GM12878 (cell line): Measurements from ENCODE around the gene RBM26. TPM values are rescaled to one million over a fixed set of nuclear protein-coding genes. Genes with fewer than 3 reads are reported as not detected.

Source experiments
- ATAC-seq: fragments of 200-7000 bp; cut with Tn5 transposase; 3 replicates; pipeline ENCODE4 v1.9.1; 2020; ENCODE audit warnings: mild to moderate bottlenecking, moderate library complexity
- BruUV-seq: library from RNA; stranded (reverse); fragments of 400-500 nt; replicated peaks from 2 replicates; lab custom pipeline; 2021; lab: Mats Ljungman, UMichigan
- CTCF ChIA-PET: fragments of 300-600 bp; sonication (Branson Sonifier 250); formaldehyde crosslinking; extraction: SDS; loops from one replicate; lab custom pipeline; 2021; ENCODE audit warnings: inconsistent platforms; lab: Yijun Ruan, JAX
- POLR2A ChIA-PET: fragments of 350-600 bp; formaldehyde crosslinking; extraction: SDS; loops from one replicate; lab custom pipeline; 2021; ENCODE audit warnings: inconsistent platforms; lab: Charles Lee
- RAD21 ChIA-PET: fragments of 300-600 bp; sonication (Branson Sonifier 250); formaldehyde crosslinking; loops from one replicate; lab custom pipeline; 2023; ENCODE audit warnings: antibody characterized with exemption; ENCODE audit not compliant: unreplicated experiment; lab: Charles Lee
- SMC1A ChIA-PET: fragments of 300-600 bp; sonication (Branson Sonifier 250); formaldehyde crosslinking; loops from one replicate; lab custom pipeline; 2023; ENCODE audit not compliant: unreplicated experiment, uncharacterized antibody; lab: Charles Lee
- DNase-seq: peaks from one replicate; pipeline ENCODE4 v3.0.0-alpha.2; 2011; ENCODE audit warnings: low read depth, low spot score
- FAIRE-seq: peaks from 3 replicates; lab custom pipeline; 2011; peaks lifted over from hg19 to GRCh38; lab: Jason Lieb, UNC
- H2AFZ ChIP-seq: 2 replicates; pipeline ENCODE4 v1.6.0; 2011; ENCODE audit warnings: low read depth, low read length, control low read depth; ENCODE audit not compliant: control insufficient read depth
- H3K27ac ChIP-seq: 2 replicates; pipeline ENCODE4 v1.5.1; 2011; ENCODE audit warnings: control low read depth; ENCODE audit not compliant: control insufficient read depth, insufficient read depth
- H3K27me3 ChIP-seq, 2 experiments: replicated peaks in 1 of 2; 2 replicates each; pipeline versions ENCODE4 v1.6.0 to v1.6.1; 2011; ENCODE audit warnings: low read length in 1 of 2; ENCODE audit not compliant: control insufficient read depth in 2 of 2, insufficient read depth in 2 of 2
- H3K36me3 ChIP-seq, 2 experiments: 2 replicates each; pipeline ENCODE4 v1.5.1; 2011; ENCODE audit warnings: low read length in 1 of 2; ENCODE audit not compliant: control insufficient read depth in 2 of 2, insufficient read depth in 2 of 2
- H3K4me1 ChIP-seq: 2 replicates; pipeline ENCODE4 v1.6.1; 2011; ENCODE audit warnings: mild to moderate bottlenecking, low read length, moderate library complexity, mixed read lengths; ENCODE audit not compliant: control insufficient read depth, insufficient read depth
- H3K4me2 ChIP-seq: 2 replicates; pipeline ENCODE4 v1.6.0; 2011; ENCODE audit warnings: control low read depth; ENCODE audit not compliant: control insufficient read depth, insufficient read depth
- H3K4me3 ChIP-seq: fragments of 200-600 bp; sonication (generic); 2 replicates; pipeline ENCODE4 v1.5.1; 2016
- H3K79me2 ChIP-seq: 2 replicates; pipeline ENCODE4 v1.6.0; 2011; ENCODE audit warnings: low read length; ENCODE audit not compliant: control insufficient read depth, insufficient read depth
- H3K9ac ChIP-seq: 2 replicates; pipeline ENCODE4 v1.8.0; 2011; ENCODE audit warnings: low read length, control low read depth, mixed read lengths; ENCODE audit not compliant: control insufficient read depth, insufficient read depth
- H3K9me3 ChIP-seq: replicated peaks from 3 replicates; pipeline ENCODE4 v1.5.1; 2011; ENCODE audit warnings: mild to moderate bottlenecking, low read length; ENCODE audit not compliant: control insufficient read depth, insufficient read depth
- H4K20me1 ChIP-seq: 2 replicates; pipeline ENCODE4 v1.6.0; 2011; ENCODE audit not compliant: control insufficient read depth, insufficient read depth
- BRCA1 ChIP-seq: IDR thresholded peaks from 2 replicates; pipeline ENCODE4 v1.6.1; 2011; ENCODE audit warnings: low read depth, low read length, improper control_type of control experiment
- FOXK2 ChIP-seq: fragments of 450-650 bp; IDR thresholded peaks from 2 replicates; pipeline ENCODE4 v1.6.1; 2017; ENCODE audit warnings: mild to moderate bottlenecking, moderate library complexity
- IRF3 ChIP-seq: fragments of 450-650 bp; IDR thresholded peaks from 2 replicates; pipeline ENCODE4 v1.6.1; 2014; ENCODE audit warnings: mild to moderate bottlenecking
- KDM1A ChIP-seq: fragments of 200-600 bp; sonication (generic); IDR thresholded peaks from 2 replicates; pipeline ENCODE4 v1.6.1; 2016; ENCODE audit warnings: borderline replicate concordance
- POLR2A ChIP-seq: IDR thresholded peaks from 2 replicates; pipeline ENCODE4 v1.6.1; 2011; ENCODE audit warnings: low read depth, mild to moderate bottlenecking, low read length
- PRDM15 ChIP-seq: fragments of 450-650 bp; formaldehyde crosslinking; IDR thresholded peaks from 2 replicates; pipeline ENCODE4 v1.4.0; 2020; ENCODE audit warnings: mild to moderate bottlenecking, moderate library complexity
- RAD51 ChIP-seq: fragments of 450-650 bp; IDR thresholded peaks from 2 replicates; pipeline ENCODE4 v1.6.1; 2016; ENCODE audit warnings: moderate library complexity, mild to moderate bottlenecking, inconsistent platforms
- USF1 ChIP-seq: IDR thresholded peaks from 2 replicates; pipeline ENCODE4 v1.6.1; 2011; ENCODE audit warnings: borderline replicate concordance, low read depth, mild to moderate bottlenecking, moderate library complexity, mixed read lengths, low read length; ENCODE audit not compliant: insufficient read depth; ENCODE audit errors: extremely low read length
- ZBTB4 ChIP-seq: fragments of 450-650 bp; formaldehyde crosslinking; IDR thresholded peaks from 2 replicates; pipeline ENCODE4 v1.4.0; 2022; ENCODE audit warnings: mild to moderate bottlenecking, moderate library complexity
- ZNF687 ChIP-seq: fragments of 450-650 bp; IDR thresholded peaks from 2 replicates; pipeline ENCODE4 v1.6.1; 2017; ENCODE audit warnings: mild to moderate bottlenecking, moderate library complexity
- WGBS: methylation state at CpG from one replicate; pipeline ENCODE4 v1.1.6; 2016; ENCODE audit warnings: low lambda C conversion rate; ENCODE audit not compliant: insufficient replicate concordance, insufficient coverage; ENCODE audit errors: missing lambda C conversion rate; 5-methylcytosine and 5-hydroxymethylcytosine counted together
- in situ Hi-C: fragments of 300-500 bp; cut with MboI; formaldehyde crosslinking; loops from 9 replicates; pipeline ENCODE4 v1.14.3; 2018; ENCODE audit warnings: mixed read lengths
- intact Hi-C: fragments of 100-400 bp; cut with micrococcal nuclease; formaldehyde crosslinking; loops from one replicate; pipeline ENCODE4 v1.14.2; 2022; ENCODE audit not compliant: unreplicated experiment
- polyA plus RNA-seq, 11 experiments: library from polyadenylated mRNA; depleted of rRNA in 4 of 11; unstranded in 6 of 11; stranded (reverse) in 5 of 11; fragments of >200 nt; fragmentation: Nextera tagmentation in 4 of 11; fragmentation: Illumina TruSeq in 1 of 11; extraction: Ambion mirVana in 4 of 11; extraction: Trizol in 1 of 11; gene quantifications; 1 replicate in 1 of 11; 2 replicates in 10 of 11; pipeline versions ENCODE4 v1.2.1 to v1.2.3, GENCODE V29; 2011 to 2016; ENCODE audit warnings: inconsistent platforms in 2 of 11, missing spikeins in 2 of 11, low read depth in 1 of 11
- total RNA-seq, 4 experiments: library from RNA; depleted of rRNA in 3 of 4; stranded (reverse); fragments of >200 nt in 3 of 4; fragmentation: Illumina TruSeq in 1 of 4; extraction: Trizol in 1 of 4; gene quantifications; 2 replicates each; pipeline versions ENCODE4 v1.2.1 to v1.2.3, GENCODE V29; 2013 to 2021

RBM26 gene
- total and polyA plus RNA-seq, 10 of the 15 experiments (the other 5 are each of a cell fraction or from before 2014, with no cell fraction given), result 17.6 to 71.3 (median 38.9) TPM

- no peak for TF ChIP-seq RAD51
- no peak for TF ChIP-seq PRDM15
- TF ChIP-seq, all 136 proteins: peak for 0
Measured at GRCh38 chr13:79273045-79273444, 133.0 kb downstream of the RBM26 start (continued).

- DNase-seq, result no peak
- no peak for ATAC-seq
- ChIA-PET POLR2A (no interaction called here), RAD21 (no interaction called here), CTCF (no interaction called here), SMC1A (no interaction called here)
- no peak overlapping the region for H3K9ac ChIP-seq
- no peak for FAIRE-seq
- H3K4me3 ChIP-seq, result no peak overlapping the region
- in situ Hi-C loops, result no loop called here
- H2AFZ ChIP-seq, result no peak overlapping the region
- no peak overlapping the region for H3K4me2 ChIP-seq
- no TSS peak for BruUV-seq
- H3K27me3 ChIP-seq, result no peaks in the 10 kb centered on the region
- no peaks in the 10 kb centered on the region for H3K36me3 ChIP-seq
- H3K79me2 ChIP-seq, result no peaks in the 10 kb centered on the region
- no peak overlapping the region for H3K27ac ChIP-seq
- no peaks in the 10 kb centered on the region for H3K4me1 ChIP-seq
- intact Hi-C loops, result no loop called here
- H4K20me1 ChIP-seq, result no peaks in the 10 kb centered on the region
- 0% methylated on average over 1 of the region's 1 CpG for WGBS
- H3K9me3 ChIP-seq, result no peaks in the 10 kb centered on the region
- TF ChIP-seq FOXK2 (no peak), USF1 (no peak), BRCA1 (no peak), IRF3 (no peak), ZBTB4 (CRISPR knock-in tag) (no peak), KDM1A (no peak), POLR2A (no peak), ZNF687 (no peak)
Measured at GRCh38 chr13:79271616-79272015, 134.4 kb downstream of the RBM26 start.
